Fibroblast of skin of right quadriceps (primary cell): Measurements from ENCODE around the gene EN1.

Experiments
- DNase-seq: peaks from one replicate; pipeline ENCODE4 v3.0.0-alpha.2; 2013

EN1 gene

GRCh38 chr2:118816669-118817068, 30.8 kb downstream of the EN1 start:
- DNase-seq = no peak

- no peak for DNase-seq
Observed at GRCh38 chr2:118815731-118816130, 31.7 kb downstream of the EN1 start.

GRCh38 chr2:118815314-118815713, 32.1 kb downstream of the EN1 start:
- no peak for DNase-seq

GRCh38 chr2:118814368-118814767, 33.1 kb downstream of the EN1 start:
- DNase-seq = no peak

- DNase-seq = no peak
Observed at GRCh38 chr2:118813601-118814339, 33.7 kb downstream of the EN1 start.

- no peak for DNase-seq
Observed at GRCh38 chr2:118813111-118813510, 34.3 kb downstream of the EN1 start.

- DNase-seq = no peak
Observed at GRCh38 chr2:118812552-118812951, 34.9 kb downstream of the EN1 start.

- no peak for DNase-seq
Observed at GRCh38 chr2:118811514-118812115, 35.8 kb downstream of the EN1 start.

- no peak for DNase-seq
Observed at GRCh38 chr2:118810766-118811165, 36.7 kb downstream of the EN1 start.

GRCh38 chr2:118808429-118808809, 39.0 kb downstream of the EN1 start:
- no peak for DNase-seq

GRCh38 chr2:118807668-118808428, 39.6 kb downstream of the EN1 start:
- DNase-seq = peak; percentile 30

GRCh38 chr2:118806797-118807667, 40.4 kb downstream of the EN1 start:
- no peak for DNase-seq

- DNase-seq = peak; percentile 68
Observed at GRCh38 chr2:118805064-118805690, 42.3 kb downstream of the EN1 start.

GRCh38 chr2:118803012-118803411, 44.4 kb downstream of the EN1 start:
- DNase-seq = no peak

GRCh38 chr2:118801151-118801550, 46.3 kb downstream of the EN1 start:
- no peak for DNase-seq

GRCh38 chr2:118800736-118801135, 46.7 kb downstream of the EN1 start:
- peak; percentile 53 for DNase-seq

- no peak for DNase-seq
Observed at GRCh38 chr2:118794546-118794945, 52.9 kb downstream of the EN1 start.
